ENCODE data around the gene CTSA. TPM values are rescaled to one million over a fixed set of nuclear protein-coding genes. Genes with fewer than 3 reads are reported as not detected.

The CTSA gene
- total and polyA plus RNA-seq, 2 of the 4 experiments (the other 2 are of a cell fraction) = 19.0 to 312 TPM

DNA sequence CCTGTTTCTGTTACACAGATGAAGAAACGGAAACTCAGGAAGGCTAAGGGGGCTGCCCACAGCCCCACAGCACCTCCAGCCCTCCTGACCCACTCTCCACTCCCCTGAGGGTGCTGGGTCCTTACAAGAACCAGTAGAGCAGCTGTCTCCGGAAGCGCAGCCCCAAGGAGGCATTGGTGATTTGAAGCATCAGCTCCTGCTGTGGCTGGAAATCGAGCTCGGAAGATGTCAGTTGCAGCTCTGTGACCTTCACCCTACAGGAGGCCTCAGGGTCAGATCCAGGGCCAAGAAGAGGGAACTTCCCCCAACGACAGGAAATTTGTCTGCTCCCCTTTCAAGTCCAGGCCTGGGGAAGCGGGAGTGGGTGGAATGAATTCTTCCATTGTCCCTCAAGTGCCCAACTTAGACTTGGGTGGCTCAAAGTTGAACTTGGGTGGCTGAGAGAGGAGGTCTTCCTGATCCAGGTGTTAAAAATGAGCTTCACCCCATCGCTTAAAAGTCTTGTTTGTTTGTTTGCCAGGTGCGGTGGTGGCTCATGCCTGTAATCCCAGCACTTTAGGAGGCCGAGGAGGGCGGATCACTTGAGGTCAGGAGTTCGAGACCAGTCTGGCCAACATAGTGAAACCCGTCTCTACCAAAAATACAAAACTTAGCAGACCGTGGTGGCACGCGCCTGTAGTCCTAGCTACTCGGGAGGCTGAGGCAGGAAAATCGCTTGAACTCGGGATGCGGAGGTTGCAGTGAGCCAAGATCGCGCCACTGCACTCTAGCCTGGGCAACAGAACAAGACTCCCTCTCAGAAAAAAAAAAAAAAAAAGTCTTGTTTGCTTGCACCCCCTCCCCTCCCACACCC is 18.9 kb downstream of the CTSA start:
- in situ Hi-C loops (cut with MboI; ENCODE audit: low sequenced_read_pairs) = loop anchor here (25.0 kb wide), 1 partner anchor 573 kb away; the partner anchor contains the start of gene SDC4

More for the DNA sequence above, 18.9 kb downstream of the CTSA start:
- Histone ChIP-seq H2BK5ac (ENCODE audit: low read depth, low read length, poor library complexity, severe bottlenecking) (no peak overlapping the region), H4K91ac (ENCODE audit: insufficient read depth, low read depth, low read length) (peak overlapping the region; percentile 24; the same call in 1 of the 2 replicates), H3K4me3 (ENCODE audit: insufficient read depth, low read depth, low read length) (no peak overlapping the region), H3K23ac (ENCODE audit: low read depth, low read length) (no peak overlapping the region), H3K9me1 (ENCODE audit: insufficient read depth, low read length) (peaks cover 27% of the 10 kb centered on the region), H2BK15ac (ENCODE audit: low read depth, low read length) (no peak overlapping the region), H3K4ac (ENCODE audit: low read depth, low read length) (peak overlapping the region; percentile 4; the same call in 1 of the 2 replicates), H2BK120ac (ENCODE audit: low read depth, low read length) (no peak overlapping the region), H3K9ac (ENCODE audit: low read depth, low read length) (no peak overlapping the region), H2AK5ac (ENCODE audit: low read depth, low read length) (peak overlapping the region; percentile 33), H4K5ac (ENCODE audit: low read depth, low read length) (no peak overlapping the region), H3K9me3 (ENCODE audit: control insufficient read depth, insufficient read depth, low read length) (no peaks in the 10 kb centered on the region), H4K8ac (ENCODE audit: low read depth in 2 of 2, low read length in 2 of 2) (peak overlapping the region; percentile 55 to 85; a peak in 3 of 4 replicates), H3K36me3 (ENCODE audit: control insufficient read depth, insufficient read depth, low read length) (peaks cover 25% of the 10 kb centered on the region; the same call in 1 of the 2 replicates), H3K14ac (replicated peaks; ENCODE audit: low read depth, low read length) (no peak overlapping the region), H3K18ac (ENCODE audit: low read depth, low read length) (no peak overlapping the region), H4K20me1 (ENCODE audit: insufficient read depth, low read length) (peaks cover 5% of the 10 kb centered on the region; the same call in 1 of the 2 replicates), H3K4me1 (ENCODE audit: control insufficient read depth, insufficient read depth, low read length) (peaks cover 16% of the 10 kb centered on the region), H2AFZ (replicated peaks; ENCODE audit: low read length, poor library complexity) (peak overlapping the region; percentile 80), H3K27me3 (ENCODE audit: control insufficient read depth, insufficient read depth, low read length) (no peaks in the 10 kb centered on the region), H3K79me1 (ENCODE audit: low read depth in 1 of 2, low read length in 2 of 2) (peaks cover 5 to 26% of the 10 kb centered on the region in 2 experiments; a peak in 3 of 4 replicates), H3K56ac (ENCODE audit: extremely low read depth, insufficient read depth, low read length) (no peak overlapping the region), H2AK9ac (replicated peaks; ENCODE audit: low read depth, low read length, poor library complexity) (peak overlapping the region; percentile 22), H2BK20ac (ENCODE audit: low read depth, low read length) (0 out of 2 replicates have a peak overlapping the region, but pooled peaks have one; percentile 38), H3K27ac (ENCODE audit: insufficient read depth, low read length) (no peak overlapping the region), H3K4me2 (ENCODE audit: low read depth, low read length) (no peak overlapping the region)
- intact Hi-C loops (cut with micrococcal nuclease) (loop anchor here (1.0 kb wide), 1 partner anchor 25 kb away; no protein-coding TSS in a partner anchor), dilution Hi-C loops (cut with HindIII; ENCODE audit: low sequenced_read_pairs, unreplicated experiment) (no loop called here)
- 91% methylated on average over 9 of the region's 22 CpGs; no CpG with 5 or more reads in 1 of the 2 experiments for WGBS, 2 experiments (ENCODE audit: extremely low coverage in 2 of 2, insufficient read length in 1 of 2)
- no TSS peak for BruUV-seq (replicated peaks)
- POLR2A ChIA-PET (ENCODE audit: unreplicated experiment) = interaction anchor here (0.6 kb wide), 1 partner anchor 25 kb away, joined by 8 read pairs; no protein-coding TSS in a partner anchor
- CTCF ChIA-PET = interaction anchor here (1.3 kb wide), 1 partner anchor 20 kb away, joined by 8 read pairs; no protein-coding TSS in a partner anchor
- ATAC-seq (ENCODE audit: low read depth) (no peak), DNase-seq (no peak)
- TF ChIP-seq RCOR1 (IDR thresholded peaks at IDR 0.05; ENCODE audit: insufficient replicate concordance, low read length) (no peak), NFE2L2 (IDR thresholded peaks at IDR 0.05; ENCODE audit: low read depth, low read length) (no peak), RFX5 (IDR thresholded peaks at IDR 0.05; ENCODE audit: low read depth, low read length) (no peak), SMC3 (IDR thresholded peaks at IDR 0.05; ENCODE audit: low read depth, low read length) (no peak)
- TF ChIP-seq, protein P1, sequence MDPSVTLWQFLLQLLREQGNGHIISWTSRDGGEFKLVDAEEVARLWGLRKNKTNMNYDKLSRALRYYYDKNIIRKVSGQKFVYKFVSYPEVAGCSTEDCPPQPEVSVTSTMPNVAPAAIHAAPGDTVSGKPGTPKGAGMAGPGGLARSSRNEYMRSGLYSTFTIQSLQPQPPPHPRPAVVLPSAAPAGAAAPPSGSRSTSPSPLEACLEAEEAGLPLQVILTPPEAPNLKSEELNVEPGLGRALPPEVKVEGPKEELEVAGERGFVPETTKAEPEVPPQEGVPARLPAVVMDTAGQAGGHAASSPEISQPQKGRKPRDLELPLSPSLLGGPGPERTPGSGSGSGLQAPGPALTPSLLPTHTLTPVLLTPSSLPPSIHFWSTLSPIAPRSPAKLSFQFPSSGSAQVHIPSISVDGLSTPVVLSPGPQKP (IDR thresholded peaks at IDR 0.05; ENCODE audit: borderline replicate concordance, low read depth, low read length) = no peak
